WI38 (cell line): ENCODE measurements around the gene SMC4.

Source experiments
- H3K4me3 ChIP-seq: 2 replicates; pipeline ENCODE4 v1.5.1; 2011; ENCODE audit warnings: low read depth, mild to moderate bottlenecking, control low read depth, low read length
- TF ChIP-seq, protein P1 (sequence below): IDR thresholded peaks from 2 replicates; pipeline ENCODE4 v1.5.1; 2012; ENCODE audit warnings: low read depth, mild to moderate bottlenecking, control low read depth, low read length

The SMC4 gene

DNA sequence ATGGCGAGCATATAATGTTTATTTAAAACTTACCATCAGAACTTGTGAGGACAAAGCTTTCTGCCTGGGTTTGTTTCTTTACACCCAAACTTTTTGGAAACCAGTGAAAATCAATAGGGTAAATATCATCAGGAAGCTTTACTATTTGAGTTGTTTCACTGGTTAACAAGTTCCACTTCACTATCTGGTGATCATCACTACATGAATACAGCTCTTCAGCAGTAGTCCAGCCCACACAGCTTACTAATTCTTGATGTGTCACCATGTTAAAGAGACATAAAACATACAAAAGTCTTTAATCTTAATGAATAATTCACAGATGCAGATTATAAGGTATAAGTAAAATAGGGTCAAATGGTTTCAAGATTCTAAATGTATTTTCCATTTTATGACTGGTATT lies 18.0 kb upstream of the SMC4 start:
- TF ChIP-seq, protein P1, sequence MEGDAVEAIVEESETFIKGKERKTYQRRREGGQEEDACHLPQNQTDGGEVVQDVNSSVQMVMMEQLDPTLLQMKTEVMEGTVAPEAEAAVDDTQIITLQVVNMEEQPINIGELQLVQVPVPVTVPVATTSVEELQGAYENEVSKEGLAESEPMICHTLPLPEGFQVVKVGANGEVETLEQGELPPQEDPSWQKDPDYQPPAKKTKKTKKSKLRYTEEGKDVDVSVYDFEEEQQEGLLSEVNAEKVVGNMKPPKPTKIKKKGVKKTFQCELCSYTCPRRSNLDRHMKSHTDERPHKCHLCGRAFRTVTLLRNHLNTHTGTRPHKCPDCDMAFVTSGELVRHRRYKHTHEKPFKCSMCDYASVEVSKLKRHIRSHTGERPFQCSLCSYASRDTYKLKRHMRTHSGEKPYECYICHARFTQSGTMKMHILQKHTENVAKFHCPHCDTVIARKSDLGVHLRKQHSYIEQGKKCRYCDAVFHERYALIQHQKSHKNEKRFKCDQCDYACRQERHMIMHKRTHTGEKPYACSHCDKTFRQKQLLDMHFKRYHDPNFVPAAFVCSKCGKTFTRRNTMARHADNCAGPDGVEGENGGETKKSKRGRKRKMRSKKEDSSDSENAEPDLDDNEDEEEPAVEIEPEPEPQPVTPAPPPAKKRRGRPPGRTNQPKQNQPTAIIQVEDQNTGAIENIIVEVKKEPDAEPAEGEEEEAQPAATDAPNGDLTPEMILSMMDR = no peak
- no peak overlapping the region for H3K4me3 ChIP-seq

DNA sequence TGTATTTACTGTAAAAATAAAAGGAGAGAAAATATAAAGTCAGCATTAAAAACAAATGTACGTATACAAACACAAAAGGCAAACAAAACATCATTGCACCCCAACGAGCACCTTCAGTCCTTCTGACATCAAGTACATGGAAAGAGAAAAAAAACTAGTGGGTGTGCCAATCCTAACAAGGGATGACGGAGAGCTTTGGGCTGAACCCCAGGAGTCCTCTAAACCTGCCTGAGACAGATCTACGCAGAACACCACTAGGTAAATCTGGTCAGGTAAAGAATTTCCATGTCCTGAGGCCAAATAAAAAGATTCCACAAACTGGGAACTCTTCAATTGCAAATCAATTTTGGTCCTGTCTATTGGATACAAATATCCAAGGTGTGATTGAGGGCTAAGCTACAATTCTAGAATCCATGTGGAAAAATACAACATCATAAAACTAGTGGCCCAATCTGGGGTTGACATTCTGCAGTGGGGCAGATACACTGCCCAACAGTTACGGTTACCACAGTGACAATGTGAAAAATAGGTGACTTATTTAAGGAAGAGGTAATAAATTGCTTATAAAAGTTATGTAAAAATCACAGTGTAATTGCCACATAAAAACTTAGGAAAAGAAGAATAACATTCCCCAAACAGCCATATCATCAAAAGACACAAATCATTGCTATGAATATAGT lies 14.7 kb upstream of the SMC4 start:
- no peak overlapping the region for H3K4me3 ChIP-seq
- TF ChIP-seq, protein P1 = no peak

DNA sequence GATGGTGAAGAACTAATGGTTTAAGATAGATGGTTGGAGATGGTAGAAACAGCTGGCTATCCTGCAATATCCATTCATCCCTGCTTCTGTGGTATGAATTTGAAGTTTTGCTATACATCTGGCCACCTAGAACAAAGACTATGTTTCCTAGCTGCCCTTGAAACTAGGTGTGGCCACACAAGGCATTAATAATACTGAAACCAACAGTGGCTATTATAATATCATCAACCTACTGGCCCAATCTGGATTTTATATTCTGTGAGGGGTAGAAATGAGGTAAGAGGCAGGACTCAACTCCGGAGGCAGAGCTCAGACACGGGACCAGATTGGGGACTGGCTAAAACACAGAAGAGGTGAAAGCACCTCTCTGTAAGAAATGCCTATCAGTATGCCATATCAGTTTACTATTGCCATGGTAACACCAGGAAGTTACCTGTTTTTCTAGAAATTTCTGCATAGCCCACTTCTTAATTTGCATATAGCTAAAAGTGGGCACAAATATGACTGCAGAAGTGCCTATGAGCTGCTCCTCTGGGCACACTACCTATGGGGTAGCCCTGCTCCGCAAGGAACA lies 8.8 kb upstream of the SMC4 start:
- no peak overlapping the region for H3K4me3 ChIP-seq

DNA sequence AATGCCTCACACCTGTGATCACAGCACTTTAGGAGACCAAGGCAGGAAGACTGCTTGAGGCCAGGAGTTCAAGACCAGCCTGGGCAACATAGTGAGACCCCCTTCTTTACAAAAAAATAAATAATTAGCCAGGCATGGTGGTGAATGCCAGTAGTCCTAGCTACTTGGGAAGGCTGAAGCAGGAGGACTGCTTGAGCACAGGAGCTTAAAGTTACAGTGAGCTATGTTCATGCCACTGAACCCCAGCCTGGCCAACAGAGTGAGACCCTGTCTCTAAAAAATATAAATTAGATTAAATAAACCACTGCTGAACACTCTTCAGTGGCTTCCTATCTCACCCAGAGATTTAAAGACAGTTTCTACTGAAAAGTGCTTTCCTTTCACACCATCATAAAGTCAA lies 6.7 kb upstream of the SMC4 start:
- no peak overlapping the region for H3K4me3 ChIP-seq
- TF ChIP-seq, protein P1 = no peak

More for the DNA sequence above, 8.8 kb upstream of the SMC4 start:
- TF ChIP-seq, protein P1 = no peak

DNA sequence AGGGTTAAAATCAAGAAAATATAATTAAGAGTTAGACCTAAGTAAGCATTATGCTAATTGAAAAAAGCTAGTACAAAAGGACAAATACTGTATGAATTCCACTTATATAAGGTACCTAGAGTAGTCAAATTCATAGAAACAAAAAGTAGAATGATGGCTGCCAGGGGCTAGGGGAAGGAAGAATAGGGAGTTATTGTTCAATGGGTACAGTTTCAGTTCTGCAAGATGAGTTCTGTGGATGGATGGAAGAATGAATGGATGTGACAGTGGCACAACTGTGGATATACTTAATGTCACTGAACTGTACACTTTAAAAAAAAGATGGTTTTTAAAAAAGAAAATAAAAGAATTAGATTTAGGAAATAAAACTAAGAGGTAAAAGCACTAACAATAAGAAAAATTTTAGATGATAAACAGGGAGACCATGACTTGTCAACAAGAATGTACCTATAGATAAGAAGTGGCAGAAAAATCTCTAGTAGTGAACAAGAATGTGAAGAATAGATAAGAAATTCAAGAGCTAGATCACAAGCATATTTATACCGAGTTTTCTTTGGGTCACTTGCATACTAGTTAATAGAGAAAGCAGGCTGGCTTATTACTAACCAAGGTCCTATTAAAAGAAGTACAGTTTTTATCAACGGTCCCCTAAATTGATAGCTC lies 6.0 kb upstream of the SMC4 start:
- no peak overlapping the region for H3K4me3 ChIP-seq
- TF ChIP-seq, protein P1 = no peak

DNA sequence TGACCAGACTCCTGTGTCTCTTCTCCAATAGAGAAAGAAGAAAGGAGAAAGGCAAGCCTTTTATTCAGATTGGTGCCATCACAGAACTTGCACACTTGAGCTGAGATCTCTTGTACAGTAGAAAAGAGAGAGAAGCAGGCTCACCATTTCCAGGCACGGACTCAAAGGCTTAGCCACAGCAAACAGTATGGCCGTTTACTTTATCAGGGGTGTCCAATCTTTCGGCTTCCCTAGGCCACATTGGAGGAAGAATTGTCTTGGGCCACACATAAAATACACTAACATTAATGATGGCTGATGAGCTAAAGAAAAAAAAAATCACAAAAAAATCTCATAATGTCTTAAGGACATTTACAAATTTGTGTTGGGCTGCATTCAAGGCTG lies 5.4 kb upstream of the SMC4 start:
- TF ChIP-seq, protein P1 = no peak
- H3K4me3 ChIP-seq = no peak overlapping the region

DNA sequence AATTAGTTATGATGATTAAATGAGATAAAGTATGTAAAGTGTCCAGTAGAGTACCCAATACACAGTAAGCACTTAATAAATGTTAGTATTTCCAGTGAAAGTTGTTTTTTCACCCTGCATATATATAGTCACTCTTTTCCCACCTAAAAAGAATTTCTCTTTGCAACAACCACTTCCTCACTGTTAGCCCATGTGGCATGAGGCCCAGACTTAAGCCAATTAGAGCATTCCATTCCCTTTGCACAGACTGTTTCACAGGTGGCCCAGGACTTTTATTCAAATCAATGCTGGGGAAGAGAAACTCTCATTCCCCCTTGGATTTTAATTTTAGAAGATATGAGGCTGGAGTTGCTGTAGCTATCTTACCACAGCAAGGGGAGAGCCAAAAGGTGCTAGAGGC lies 4.2 kb upstream of the SMC4 start:
- TF ChIP-seq, protein P1 = no peak
- no peak overlapping the region for H3K4me3 ChIP-seq
